OCI-LY3 (cell line): ENCODE data around the gene SLC28A3.

Experiments used
- H2AFZ ChIP-seq: fragments of 200-600, 300-600 bp; shearing (Covaris generic); 2 replicates; pipeline ENCODE4 v1.6.0; 2014; ENCODE audit warnings: antibody characterized with exemption, low read depth, low read length
- H3K27ac ChIP-seq: fragments of 200-600, 300-600 bp; sonication (generic); 2 replicates; pipeline ENCODE4 v1.5.1; 2014; ENCODE audit warnings: mild to moderate bottlenecking, low read length, moderate library complexity, mixed read lengths
- H3K27me3 ChIP-seq: fragments of 200-600, 300-600 bp; sonication (generic); 2 replicates; pipeline ENCODE4 v1.6.1; 2014; ENCODE audit warnings: low read depth, low read length, mixed read lengths
- H3K36me3 ChIP-seq: fragments of 200-600, 300-600 bp; sonication (generic); replicated peaks from 2 replicates; pipeline ENCODE3; 2014; ENCODE audit warnings: low read depth, low read length, mixed read lengths
- H3K4me1 ChIP-seq: fragments of 300-600, 200-600 bp; sonication (generic); 2 replicates; pipeline ENCODE4 v1.6.1; 2014; ENCODE audit warnings: low read length, mixed read lengths
- H3K4me2 ChIP-seq: fragments of 200-600, 300-600 bp; sonication (generic); 2 replicates; pipeline ENCODE4 v1.6.1; 2014; ENCODE audit warnings: low read length, mixed read lengths
- H3K4me3 ChIP-seq: fragments of 300-600, 200-600 bp; sonication (generic); 2 replicates; pipeline ENCODE4 v1.5.1; 2014; ENCODE audit warnings: antibody characterized with exemption, mild to moderate bottlenecking, low read length, moderate library complexity
- H3K79me2 ChIP-seq: fragments of 300-600, 200-600 bp; shearing (Covaris generic); 2 replicates; pipeline ENCODE4 v1.6.1; 2014; ENCODE audit warnings: mild to moderate bottlenecking, low read length, mixed read lengths
- H3K9ac ChIP-seq: fragments of 300-600, 200-600 bp; shearing (Covaris generic); 2 replicates; pipeline ENCODE4 v1.6.0; 2014; ENCODE audit warnings: mild to moderate bottlenecking, low read length, moderate library complexity
- H3K9me3 ChIP-seq: fragments of 200-600, 300-600 bp; shearing (Covaris generic); 2 replicates; pipeline ENCODE4 v1.6.1; 2014; ENCODE audit warnings: low read length, mixed read lengths; ENCODE audit not compliant: insufficient read depth
- H4K20me1 ChIP-seq: fragments of 200-600, 300-600 bp; sonication (generic); 2 replicates; pipeline ENCODE4 v1.6.1; 2016; ENCODE audit warnings: low read length, mixed read lengths; ENCODE audit not compliant: insufficient read depth
- CTCF ChIP-seq: fragments of 200-600, 300-600 bp; sonication (generic); IDR thresholded peaks from 2 replicates; pipeline ENCODE4 v1.5.1; 2014; ENCODE audit warnings: antibody characterized with exemption, low read length, low read depth
- EZH2phosphoT487 ChIP-seq: fragments of 200-600 bp; shearing (Covaris generic); IDR thresholded peaks from 2 replicates; pipeline ENCODE4 v1.6.1; 2018; ENCODE audit warnings: antibody characterized with exemption, mixed run types, low read depth

Gene SLC28A3

GRCh38 chr9:84381508-84381907, 41.0 kb upstream of the SLC28A3 start:
- H3K27me3 ChIP-seq = no peaks in the 10 kb centered on the region
- H3K27ac ChIP-seq = no peak overlapping the region
- no peaks in the 10 kb centered on the region for H4K20me1 ChIP-seq
- H3K4me3 ChIP-seq = no peak overlapping the region
- H2AFZ ChIP-seq = no peak overlapping the region
- no peak overlapping the region for H3K4me2 ChIP-seq
- no peaks in the 10 kb centered on the region for H3K4me1 ChIP-seq
- no peak overlapping the region for H3K9ac ChIP-seq
- TF ChIP-seq EZH2phosphoT487 (no peak), CTCF (no peak)
- H3K79me2 ChIP-seq = no peaks in the 10 kb centered on the region
- no peaks in the 10 kb centered on the region for H3K36me3 ChIP-seq
- H3K9me3 ChIP-seq = no peaks in the 10 kb centered on the region

DNA sequence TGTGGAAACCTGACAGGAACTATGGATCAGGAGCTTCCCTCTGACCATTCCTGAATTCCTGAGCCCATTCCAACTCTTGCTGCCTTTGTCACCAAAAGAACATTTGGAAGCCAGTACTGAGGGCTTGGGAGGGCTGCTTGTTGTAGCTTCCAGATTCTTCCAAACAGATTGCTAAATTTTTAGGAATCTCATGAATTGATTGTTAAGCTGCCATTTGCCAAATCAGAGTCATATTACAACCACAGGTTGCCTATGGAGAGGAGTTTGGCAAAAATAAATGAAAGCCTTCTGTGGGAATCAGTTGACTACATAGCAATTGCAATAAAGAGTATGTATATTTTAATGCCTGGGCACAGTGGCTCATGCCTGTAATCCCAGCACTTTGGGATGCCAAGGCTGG, 39.2 kb upstream of the SLC28A3 start:
- H3K9me3 ChIP-seq = no peaks in the 10 kb centered on the region
- TF ChIP-seq CTCF (no peak), EZH2phosphoT487 (no peak)
- H3K27me3 ChIP-seq = no peaks in the 10 kb centered on the region
- no peaks in the 10 kb centered on the region for H4K20me1 ChIP-seq
- no peak overlapping the region for H3K27ac ChIP-seq
- H3K4me3 ChIP-seq = no peak overlapping the region
- H3K4me1 ChIP-seq = no peaks in the 10 kb centered on the region
- H3K79me2 ChIP-seq = no peaks in the 10 kb centered on the region
- no peak overlapping the region for H3K9ac ChIP-seq
- H2AFZ ChIP-seq = no peak overlapping the region
- H3K4me2 ChIP-seq = no peak overlapping the region
- H3K36me3 ChIP-seq = no peaks in the 10 kb centered on the region

- Histone ChIP-seq H2AFZ (no peak overlapping the region), H3K27me3 (0 out of 2 replicates have a peak, but pooled peaks cover 5% of the 10 kb centered on the region), H3K9ac (no peak overlapping the region), H4K20me1 (no peaks in the 10 kb centered on the region), H3K4me1 (no peaks in the 10 kb centered on the region), H3K4me2 (no peak overlapping the region), H3K27ac (no peak overlapping the region), H3K9me3 (no peaks in the 10 kb centered on the region), H3K79me2 (no peaks in the 10 kb centered on the region), H3K4me3 (no peak overlapping the region), H3K36me3 (no peaks in the 10 kb centered on the region)
- TF ChIP-seq CTCF (no peak), EZH2phosphoT487 (no peak)
Measured at GRCh38 chr9:84375954-84376353, 35.4 kb upstream of the SLC28A3 start.

GRCh38 chr9:84374516-84374915, 34.0 kb upstream of the SLC28A3 start:
- Histone ChIP-seq H3K9ac (no peak overlapping the region), H3K4me1 (no peaks in the 10 kb centered on the region), H3K36me3 (no peaks in the 10 kb centered on the region), H2AFZ (peak overlapping the region; percentile 39; the same call in 1 of the 2 replicates), H3K27me3 (0 out of 2 replicates have a peak, but pooled peaks cover 5% of the 10 kb centered on the region), H3K4me2 (no peak overlapping the region), H4K20me1 (no peaks in the 10 kb centered on the region), H3K79me2 (no peaks in the 10 kb centered on the region), H3K9me3 (no peaks in the 10 kb centered on the region), H3K4me3 (no peak overlapping the region), H3K27ac (no peak overlapping the region)
- no peak for TF ChIP-seq CTCF
- TF ChIP-seq EZH2phosphoT487 = no peak
